GM10266 (cell line): ENCODE results near the gene PGAP6.
"Not testable (repeated sequence)": the region's sequence is repeated elsewhere in the genome, so short reads cannot be mapped to it uniquely, and the experiment has no call there.

Experiments used
- DNase-seq: peaks from one replicate; pipeline ENCODE4 v3.0.0; 2012; ENCODE audit errors: extremely low spot score
- TF ChIP-seq, protein P1 (sequence below): IDR thresholded peaks from 2 replicates; pipeline ENCODE4 v1.5.1; 2012; ENCODE audit warnings: mild to moderate bottlenecking, low read depth; ENCODE audit not compliant: control insufficient read depth, insufficient read depth; ENCODE audit errors: missing control alignments

Gene PGAP6

GRCh38 chr16:425082-425718 lies 43.4 kb upstream of the PGAP6 start, which contains the start of gene RAB11FIP3:
Gene RAB11FIP3 (plus strand): TSS chr16:425649. CDS start chr16:426007, 358 bp downstream.
- peak; percentile 99 for DNase-seq
- TF ChIP-seq, protein P1, sequence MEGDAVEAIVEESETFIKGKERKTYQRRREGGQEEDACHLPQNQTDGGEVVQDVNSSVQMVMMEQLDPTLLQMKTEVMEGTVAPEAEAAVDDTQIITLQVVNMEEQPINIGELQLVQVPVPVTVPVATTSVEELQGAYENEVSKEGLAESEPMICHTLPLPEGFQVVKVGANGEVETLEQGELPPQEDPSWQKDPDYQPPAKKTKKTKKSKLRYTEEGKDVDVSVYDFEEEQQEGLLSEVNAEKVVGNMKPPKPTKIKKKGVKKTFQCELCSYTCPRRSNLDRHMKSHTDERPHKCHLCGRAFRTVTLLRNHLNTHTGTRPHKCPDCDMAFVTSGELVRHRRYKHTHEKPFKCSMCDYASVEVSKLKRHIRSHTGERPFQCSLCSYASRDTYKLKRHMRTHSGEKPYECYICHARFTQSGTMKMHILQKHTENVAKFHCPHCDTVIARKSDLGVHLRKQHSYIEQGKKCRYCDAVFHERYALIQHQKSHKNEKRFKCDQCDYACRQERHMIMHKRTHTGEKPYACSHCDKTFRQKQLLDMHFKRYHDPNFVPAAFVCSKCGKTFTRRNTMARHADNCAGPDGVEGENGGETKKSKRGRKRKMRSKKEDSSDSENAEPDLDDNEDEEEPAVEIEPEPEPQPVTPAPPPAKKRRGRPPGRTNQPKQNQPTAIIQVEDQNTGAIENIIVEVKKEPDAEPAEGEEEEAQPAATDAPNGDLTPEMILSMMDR, result peak; percentile 12

- TF ChIP-seq, protein P1, result no peak
- DNase-seq, result no peak
Measured at GRCh38 chr16:424623-425081, 42.9 kb upstream of the PGAP6 start.

- DNase-seq, result no peak
- TF ChIP-seq, protein P1, result no peak
Measured at GRCh38 chr16:424033-424622, 42.4 kb upstream of the PGAP6 start.

DNA sequence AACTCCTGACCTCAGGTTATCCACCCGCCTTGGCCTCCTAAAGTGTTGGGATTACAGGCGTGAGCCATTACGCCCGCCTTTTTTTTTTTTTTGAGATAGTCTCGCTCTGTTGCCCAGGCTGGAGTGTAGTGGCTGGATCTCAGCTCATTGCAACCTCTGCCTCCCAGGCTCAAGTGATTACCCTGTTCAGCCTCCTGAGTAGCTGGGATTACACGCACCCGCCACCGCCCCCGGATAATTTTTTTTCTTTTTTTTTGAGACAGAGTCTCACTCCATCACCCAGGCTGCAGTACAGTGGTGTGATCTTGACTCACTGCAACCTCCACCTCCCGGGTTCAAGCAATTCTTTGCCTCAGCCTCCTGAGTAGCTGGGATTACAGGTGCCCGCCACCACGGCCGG lies 40.4 kb upstream of the PGAP6 start:
- DNase-seq, result not testable (repeated sequence)

DNA sequence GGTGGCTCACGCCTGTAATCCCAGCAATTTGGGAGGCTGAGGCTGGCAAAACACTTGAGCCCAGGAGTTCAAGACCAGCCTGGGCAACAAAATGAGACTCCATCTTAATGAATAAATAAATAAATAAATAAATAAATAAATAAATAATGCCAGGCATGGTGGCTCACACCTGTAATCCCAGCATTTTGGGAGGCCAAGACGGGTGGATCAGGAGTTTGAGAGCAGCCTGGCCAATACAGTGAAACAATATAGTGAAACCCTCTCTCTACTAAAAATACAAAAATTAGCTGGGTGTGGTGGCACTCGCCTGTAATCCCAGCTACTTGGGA lies 33.4 kb upstream of the PGAP6 start:
- DNase-seq, result not testable (repeated sequence)

DNA sequence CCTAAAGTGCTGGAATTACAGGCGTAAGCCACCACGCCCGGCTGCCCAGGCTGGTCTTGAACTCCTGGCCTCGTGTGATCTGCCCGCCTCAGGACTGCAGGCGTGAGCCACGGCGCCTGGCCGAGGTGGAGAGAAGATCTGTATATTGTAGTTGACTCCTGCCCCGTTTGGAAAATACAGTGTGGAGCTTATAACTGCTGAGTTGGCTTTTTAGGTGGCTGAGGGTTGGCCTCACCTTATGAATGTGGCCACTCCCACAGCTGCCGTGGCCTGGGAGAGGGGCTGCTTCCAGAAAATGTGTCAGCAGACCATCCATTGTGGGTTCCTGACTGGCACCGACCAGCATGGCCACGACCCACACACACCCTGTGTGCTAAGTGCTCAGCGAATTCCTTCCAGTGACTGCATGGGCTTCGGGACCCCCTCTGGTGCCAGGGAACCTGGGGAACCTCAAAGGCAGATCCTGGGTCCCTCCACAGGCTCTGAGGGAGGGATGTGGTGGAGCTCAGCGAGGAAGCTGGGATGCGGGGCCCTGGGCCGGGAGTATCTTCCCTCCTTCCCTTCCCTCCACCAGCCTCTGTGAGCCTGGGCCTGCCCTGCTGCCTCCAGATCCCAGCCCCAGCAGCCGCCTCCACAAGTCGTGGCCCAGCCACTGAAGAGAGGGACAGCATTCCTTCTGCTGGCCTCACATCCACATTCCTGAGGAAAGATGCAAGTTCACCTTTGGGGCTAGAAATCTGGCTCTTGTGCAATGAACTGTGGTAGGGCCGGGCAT lies 32.8 kb upstream of the PGAP6 start:
- TF ChIP-seq, protein P1, result no peak
- DNase-seq, result peak; percentile 9

DNA sequence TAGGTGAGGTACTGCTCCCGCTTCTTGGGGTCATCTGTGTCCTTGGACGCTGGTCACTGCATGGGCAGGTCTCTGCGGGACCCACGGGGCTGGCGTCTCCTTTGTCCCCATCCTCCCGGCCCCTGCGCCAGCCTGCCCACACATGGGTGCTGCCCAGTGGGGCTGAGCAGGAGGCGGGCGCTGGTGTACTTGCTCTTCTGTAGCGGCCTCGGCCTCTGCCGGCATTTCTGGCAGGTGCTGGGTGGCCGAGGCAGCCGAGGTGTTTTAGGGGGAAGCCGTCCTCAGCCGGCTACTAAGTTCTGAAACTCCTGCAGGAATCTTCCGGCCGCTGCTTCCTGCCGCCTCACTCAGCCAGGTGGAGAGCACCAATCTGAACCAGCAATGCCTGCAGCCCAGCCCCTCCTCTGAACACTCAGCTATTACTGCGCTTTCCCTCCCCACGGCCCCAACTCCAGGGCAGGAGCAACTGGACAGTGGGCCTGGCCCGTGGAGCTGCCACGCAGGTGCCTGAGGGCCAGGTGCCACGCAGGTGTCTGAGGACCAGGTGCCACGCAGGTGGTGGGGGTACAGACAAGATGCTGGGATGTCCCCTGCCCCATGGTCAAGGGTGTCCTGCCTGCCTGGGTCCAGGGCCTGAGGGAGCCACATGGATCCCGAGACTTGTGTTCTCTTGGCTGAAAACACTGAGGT lies 29.9 kb upstream of the PGAP6 start:
- TF ChIP-seq, protein P1, result no peak
- DNase-seq, result peak; percentile 6
